ENCODE measurements around the gene CYP27C1.

Gene CYP27C1

DNA sequence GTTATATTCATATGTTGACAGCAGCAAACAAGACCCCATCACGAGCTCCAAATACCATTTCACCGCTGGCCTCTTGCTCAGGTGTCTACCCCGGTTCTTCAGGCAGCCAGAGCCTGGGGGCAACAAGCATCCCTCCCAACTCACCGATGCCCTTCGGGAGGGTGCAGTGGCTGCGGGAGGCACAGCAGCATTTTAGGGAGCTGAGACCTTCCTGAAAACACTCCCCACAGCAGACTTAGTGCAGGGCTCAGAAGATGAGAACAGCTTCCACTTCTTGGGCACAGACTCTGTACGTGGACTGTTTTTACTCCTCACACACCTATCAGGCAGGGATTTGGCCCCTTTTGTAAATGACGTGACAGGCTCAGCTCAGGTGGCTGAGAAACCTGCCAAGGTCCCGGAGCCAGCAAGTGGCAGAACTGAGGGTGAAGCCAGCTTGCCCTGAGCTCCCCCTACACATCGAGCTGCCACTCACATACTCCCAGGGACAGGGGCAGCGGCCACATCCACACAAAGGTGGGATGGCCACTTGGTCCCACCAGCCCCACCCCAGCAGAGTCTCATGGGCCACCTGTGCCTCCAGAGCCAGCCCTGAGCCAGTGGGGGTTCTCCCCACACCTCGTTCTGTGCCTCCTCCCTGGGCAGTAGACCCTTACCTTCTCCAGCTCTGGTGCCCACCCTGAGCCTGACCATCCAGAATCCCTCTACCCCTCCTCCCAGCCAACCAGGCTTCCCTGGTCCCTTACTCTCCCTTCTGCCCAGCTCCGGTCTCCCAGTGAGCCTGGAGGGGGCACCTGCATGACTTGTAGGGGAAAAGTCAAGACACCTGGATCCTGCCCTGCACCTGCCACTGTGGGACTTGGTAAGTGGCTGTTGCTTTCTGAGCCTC is 28.5 kb downstream of the CYP27C1 start:
- no peaks in the 10 kb centered on the region for H3K36me3 ChIP-seq (replicated peaks; ENCODE audit: low read depth, low read length)
- no peak for TF ChIP-seq CTCF (IDR thresholded peaks at IDR 0.05; ENCODE audit: low read depth, low read length)
- peaks cover 9% of the 10 kb centered on the region for H3K27me3 ChIP-seq (ENCODE audit: low read depth, low read length)
- H4K20me1 ChIP-seq (ENCODE audit: insufficient read depth, low read length) = no peaks in the 10 kb centered on the region
- no peak overlapping the region for H3K27ac ChIP-seq (ENCODE audit: low read length)
- H3K4me1 ChIP-seq (ENCODE audit: low read length) = no peaks in the 10 kb centered on the region
- H3K4me3 ChIP-seq (ENCODE audit: low read length) = no peak overlapping the region
- H3K79me2 ChIP-seq (ENCODE audit: low read length) = no peaks in the 10 kb centered on the region
- H3K9ac ChIP-seq (ENCODE audit: low read length) = no peak overlapping the region
- no peak overlapping the region for H2AFZ ChIP-seq (ENCODE audit: low read depth, low read length)
- no peak overlapping the region for H3K4me2 ChIP-seq (ENCODE audit: low read length)
- H3K9me3 ChIP-seq (ENCODE audit: insufficient read depth, low read length) = no peaks in the 10 kb centered on the region

- H3K27me3 ChIP-seq (ENCODE audit: low read depth, low read length) = peaks cover 8% of the 10 kb centered on the region; the same call in 1 of the 2 replicates
- H3K4me1 ChIP-seq (ENCODE audit: low read length) = no peaks in the 10 kb centered on the region
- H3K27ac ChIP-seq (ENCODE audit: low read length) = no peak overlapping the region
- H3K9me3 ChIP-seq (ENCODE audit: insufficient read depth, low read length) = no peaks in the 10 kb centered on the region
- no peaks in the 10 kb centered on the region for H3K36me3 ChIP-seq (replicated peaks; ENCODE audit: low read depth, low read length)
- H3K79me2 ChIP-seq (ENCODE audit: low read length) = no peaks in the 10 kb centered on the region
- no peaks in the 10 kb centered on the region for H4K20me1 ChIP-seq (ENCODE audit: insufficient read depth, low read length)
- H3K4me3 ChIP-seq (ENCODE audit: low read length) = no peak overlapping the region
- H2AFZ ChIP-seq (ENCODE audit: low read depth, low read length) = no peak overlapping the region
- H3K4me2 ChIP-seq (ENCODE audit: low read length) = no peak overlapping the region
- TF ChIP-seq CTCF (IDR thresholded peaks at IDR 0.05; ENCODE audit: low read depth, low read length) (no peak), EZH2phosphoT487 (IDR thresholded peaks at IDR 0.05; ENCODE audit: low read depth) (no peak)
- H3K9ac ChIP-seq (ENCODE audit: low read length) = no peak overlapping the region
These were observed 31.3 kb downstream of the CYP27C1 start for GRCh38 chr2:127188797-127189196.

- Histone ChIP-seq H3K4me1 (ENCODE audit: low read length) (peaks cover 5% of the 10 kb centered on the region; the same call in 1 of the 2 replicates), H3K79me2 (ENCODE audit: low read length) (no peaks in the 10 kb centered on the region), H3K27me3 (ENCODE audit: low read depth, low read length) (peaks cover 8% of the 10 kb centered on the region; the same call in 1 of the 2 replicates), H3K27ac (ENCODE audit: low read length) (no peak overlapping the region), H3K4me2 (ENCODE audit: low read length) (no peak overlapping the region), H2AFZ (ENCODE audit: low read depth, low read length) (no peak overlapping the region), H4K20me1 (ENCODE audit: insufficient read depth, low read length) (no peaks in the 10 kb centered on the region), H3K36me3 (replicated peaks; ENCODE audit: low read depth, low read length) (no peaks in the 10 kb centered on the region), H3K4me3 (ENCODE audit: low read length) (no peak overlapping the region), H3K9ac (ENCODE audit: low read length) (no peak overlapping the region), H3K9me3 (ENCODE audit: insufficient read depth, low read length) (no peaks in the 10 kb centered on the region)
- TF ChIP-seq CTCF (IDR thresholded peaks at IDR 0.05; ENCODE audit: low read depth, low read length) = no peak
- no peak for TF ChIP-seq EZH2phosphoT487 (IDR thresholded peaks at IDR 0.05; ENCODE audit: low read depth)
These were observed 32.3 kb downstream of the CYP27C1 start for GRCh38 chr2:127187831-127188230.

- Histone ChIP-seq H3K4me1 (ENCODE audit: low read length) (peaks cover 5% of the 10 kb centered on the region; the same call in 1 of the 2 replicates), H3K9ac (ENCODE audit: low read length) (no peak overlapping the region), H3K4me3 (ENCODE audit: low read length) (no peak overlapping the region), H3K27ac (ENCODE audit: low read length) (no peak overlapping the region), H3K9me3 (ENCODE audit: insufficient read depth, low read length) (no peaks in the 10 kb centered on the region), H3K4me2 (ENCODE audit: low read length) (no peak overlapping the region), H3K79me2 (ENCODE audit: low read length) (no peaks in the 10 kb centered on the region), H2AFZ (ENCODE audit: low read depth, low read length) (no peak overlapping the region), H3K27me3 (ENCODE audit: low read depth, low read length) (peaks cover 8% of the 10 kb centered on the region; the same call in 1 of the 2 replicates), H3K36me3 (replicated peaks; ENCODE audit: low read depth, low read length) (no peaks in the 10 kb centered on the region), H4K20me1 (ENCODE audit: insufficient read depth, low read length) (no peaks in the 10 kb centered on the region)
- TF ChIP-seq CTCF (IDR thresholded peaks at IDR 0.05; ENCODE audit: low read depth, low read length) = no peak
- TF ChIP-seq EZH2phosphoT487 (IDR thresholded peaks at IDR 0.05; ENCODE audit: low read depth) = no peak
These were observed 32.9 kb downstream of the CYP27C1 start for GRCh38 chr2:127187081-127187775.
